Astrocyte of the cerebellum (primary cell): ENCODE results near the gene NXNL2.
A peak's percentile ranks its signal among the peaks of the same experiment; 100 is the strongest.

Experiments used
- DNase-seq: peaks from one replicate; pipeline ENCODE4 v3.0.0-alpha.2; 2011; ENCODE audit warnings: low read depth
- H3K4me3 ChIP-seq: 2 replicates; pipeline ENCODE4 v1.5.1; 2011; ENCODE audit warnings: mild to moderate bottlenecking, low read depth, low read length, moderate library complexity
- CTCF ChIP-seq: IDR thresholded peaks from 2 replicates; pipeline ENCODE4 v1.5.1; 2012; ENCODE audit warnings: low read length, low read depth, moderate library complexity, mild to moderate bottlenecking; ENCODE audit errors: missing control alignments
- in situ Hi-C: cut with HindIII; loops from 2 replicates; pipeline ENCODE4 v1.10.0; 2017; ENCODE audit warnings: low sequenced_read_pairs

Gene NXNL2

DNA sequence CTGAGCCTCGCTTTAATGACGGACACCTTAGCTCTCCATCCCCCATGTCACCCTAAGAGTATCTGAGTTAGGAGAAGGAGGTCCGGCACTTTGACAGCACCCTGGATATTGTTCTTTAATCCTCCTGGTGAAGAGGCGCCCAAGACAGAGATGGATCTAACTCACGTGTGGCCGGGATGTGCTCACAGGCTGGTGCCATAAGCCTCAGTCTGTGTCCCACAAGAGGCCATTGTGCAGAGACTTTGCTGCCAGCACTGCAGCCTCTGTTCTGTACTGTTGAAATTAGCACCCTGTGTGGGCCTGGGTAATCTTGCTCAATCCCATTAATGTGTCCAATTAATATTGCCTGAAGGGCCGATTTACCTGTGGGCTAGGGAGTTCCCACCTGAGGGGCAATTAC is 37.7 kb downstream of the NXNL2 start:
- no peak for DNase-seq
- in situ Hi-C loops, result no loop called here
- H3K4me3 ChIP-seq, result no peak overlapping the region
- no peak for TF ChIP-seq CTCF

DNA sequence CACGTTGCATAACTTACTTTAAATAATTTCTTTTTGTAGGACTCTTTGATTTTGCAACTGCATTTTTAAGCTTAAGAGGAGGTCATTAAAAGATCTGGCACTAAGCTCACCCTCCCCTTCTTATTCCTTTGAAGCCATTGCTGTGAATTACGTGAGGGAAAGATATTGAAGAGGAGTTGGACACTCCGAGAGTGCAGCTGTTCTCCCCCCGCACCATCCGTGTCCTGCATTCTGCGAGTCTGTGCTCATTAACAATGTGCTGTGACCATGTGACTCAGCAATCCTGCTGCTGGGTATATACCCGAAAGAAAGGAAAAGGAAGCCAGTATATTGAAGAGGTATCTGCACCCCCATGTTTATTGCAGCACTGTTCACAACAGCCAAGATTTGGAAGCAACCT is 40.0 kb downstream of the NXNL2 start:
- TF ChIP-seq CTCF, result no peak
- no peak overlapping the region for H3K4me3 ChIP-seq
- no peak for DNase-seq
- in situ Hi-C loops, result no loop called here

DNA sequence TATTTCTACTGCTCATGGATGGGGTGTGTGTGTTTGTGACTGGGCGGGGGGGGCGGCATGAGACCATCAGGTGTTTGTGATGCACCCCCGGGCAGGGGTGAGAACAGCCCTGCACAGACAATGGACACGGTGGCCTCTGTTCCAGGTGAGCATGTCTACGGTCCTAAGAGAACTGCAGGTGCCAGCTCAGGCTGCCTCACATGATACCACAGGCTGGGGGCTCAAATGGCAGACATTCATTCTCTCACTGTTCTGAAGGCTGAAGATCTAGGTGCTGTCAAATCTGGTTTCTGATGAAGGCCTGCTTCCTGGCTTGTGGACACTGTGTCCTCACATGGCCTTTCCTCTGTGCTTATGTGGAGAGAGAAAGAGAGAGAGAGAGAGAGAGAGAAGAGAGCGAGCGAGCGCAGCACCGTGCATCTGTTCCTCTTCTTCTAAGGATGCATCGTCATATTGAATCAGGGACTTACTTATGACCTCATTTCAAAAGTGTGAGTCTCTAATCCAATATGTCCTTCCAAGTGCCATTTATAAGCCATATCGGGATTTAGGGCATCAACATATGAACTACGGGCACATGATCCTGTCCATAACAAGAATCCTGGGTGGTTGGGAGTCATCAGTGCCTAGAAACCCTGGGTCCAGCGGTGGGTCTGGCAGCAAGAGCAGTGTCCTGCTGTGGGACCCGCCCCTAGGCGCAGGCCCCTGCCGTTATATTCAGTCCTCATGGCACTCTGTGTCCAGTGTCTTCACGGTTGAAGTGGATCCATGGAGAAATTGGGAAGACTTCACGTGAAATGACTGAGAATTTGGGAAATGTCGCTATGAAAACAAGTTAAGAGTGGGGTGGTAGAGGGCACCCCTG is 42.5 kb downstream of the NXNL2 start:
- DNase-seq, result no peak
- in situ Hi-C loops, result no loop called here
- TF ChIP-seq CTCF, result no peak
- no peak overlapping the region for H3K4me3 ChIP-seq

- peak; percentile 95 for TF ChIP-seq CTCF
- peak; percentile 51 for DNase-seq
- no peak overlapping the region for H3K4me3 ChIP-seq
- in situ Hi-C loops, result no loop called here
Observed at GRCh38 chr9:88578121-88579049, 43.4 kb downstream of the NXNL2 start.

GRCh38 chr9:88579050-88579715 is 44.2 kb downstream of the NXNL2 start:
- no peak for TF ChIP-seq CTCF
- DNase-seq, result no peak
- H3K4me3 ChIP-seq, result no peak overlapping the region
- in situ Hi-C loops, result no loop called here

DNA sequence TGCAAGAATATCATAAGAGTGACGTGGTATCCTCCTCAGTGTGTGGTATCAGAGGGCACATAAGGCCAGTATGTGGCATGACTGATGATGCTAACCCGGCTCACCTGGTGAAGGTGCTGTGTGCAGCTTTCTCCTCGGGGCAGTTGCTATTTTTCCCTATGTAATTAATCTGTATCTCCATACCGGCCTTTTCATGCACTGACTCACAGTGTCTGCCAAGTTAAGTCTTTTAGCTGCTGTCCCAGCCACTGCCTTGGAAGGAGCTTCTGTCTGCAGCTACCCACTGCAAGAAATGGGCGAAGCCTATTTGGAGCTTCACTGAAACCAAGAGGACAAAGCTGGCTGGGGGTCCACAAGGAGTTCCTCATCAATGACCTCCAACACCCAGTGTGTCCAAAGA is 46.0 kb downstream of the NXNL2 start:
- H3K4me3 ChIP-seq, result no peak overlapping the region
- in situ Hi-C loops, result no loop called here
- DNase-seq, result no peak
- TF ChIP-seq CTCF, result no peak
